MM.1S (cell line): ENCODE measurements around the gene RTF1.

Source experiments
- CTCF ChIP-seq: fragments of 300-600 bp; sonication (generic); IDR thresholded peaks from 2 replicates; pipeline ENCODE4 v1.5.1; 2016; ENCODE audit warnings: antibody characterized with exemption, low read length, mixed read lengths
- EZH2 ChIP-seq: fragments of 300-600 bp; sonication (generic); optimal IDR thresholded peaks from 2 replicates; pipeline ENCODE3; 2017; ENCODE audit warnings: low read depth, mild to moderate bottlenecking, antibody characterized with exemption, low read length, mixed read lengths
- EZH2phosphoT487 ChIP-seq: fragments of 300-600 bp; sonication (generic); IDR thresholded peaks from 2 replicates; pipeline ENCODE4 v1.6.1; 2018; ENCODE audit warnings: antibody characterized with exemption, low read length

GRCh38 chr15:41492597-41493204 lies 75.8 kb downstream of the RTF1 start:
- no peak for TF ChIP-seq EZH2
- no peak for TF ChIP-seq CTCF
- no peak for TF ChIP-seq EZH2phosphoT487
